HUES48 (cell line): ENCODE measurements around the gene SEL1L.
A peak's percentile ranks its signal among the peaks of the same experiment; 100 is the strongest.
"Not testable (repeated sequence)": the region's sequence is repeated elsewhere in the genome, so short reads cannot be mapped to it uniquely, and the experiment has no call there.

Experiments used
- H3K27ac ChIP-seq: one replicate; pipeline ENCODE4 v1.7.0; 2013; ENCODE audit warnings: low read depth, low read length, inconsistent platforms
- H3K27me3 ChIP-seq: 2 replicates; pipeline ENCODE4 v1.6.1; 2013; ENCODE audit warnings: mild to moderate bottlenecking, low read length; ENCODE audit not compliant: control insufficient read depth, insufficient read depth
- H3K36me3 ChIP-seq: 2 replicates; pipeline ENCODE4 v1.6.1; 2013; ENCODE audit warnings: low read length; ENCODE audit not compliant: control insufficient read depth, insufficient read depth
- H3K4me1 ChIP-seq: 2 replicates; pipeline ENCODE4 v1.6.1; 2013; ENCODE audit warnings: mild to moderate bottlenecking, low read length; ENCODE audit not compliant: control insufficient read depth, insufficient read depth
- H3K4me3 ChIP-seq: 2 replicates; pipeline ENCODE4 v1.5.1; 2013; ENCODE audit warnings: mild to moderate bottlenecking, low read depth, low read length
- H3K9ac ChIP-seq: 2 replicates; pipeline ENCODE4 v1.6.1; 2013; ENCODE audit warnings: mild to moderate bottlenecking, low read depth, low read length, moderate library complexity
- H3K9me3 ChIP-seq: 2 replicates; pipeline ENCODE4 v1.6.1; 2013; ENCODE audit warnings: low read length; ENCODE audit not compliant: control insufficient read depth, insufficient read depth

Gene SEL1L

DNA sequence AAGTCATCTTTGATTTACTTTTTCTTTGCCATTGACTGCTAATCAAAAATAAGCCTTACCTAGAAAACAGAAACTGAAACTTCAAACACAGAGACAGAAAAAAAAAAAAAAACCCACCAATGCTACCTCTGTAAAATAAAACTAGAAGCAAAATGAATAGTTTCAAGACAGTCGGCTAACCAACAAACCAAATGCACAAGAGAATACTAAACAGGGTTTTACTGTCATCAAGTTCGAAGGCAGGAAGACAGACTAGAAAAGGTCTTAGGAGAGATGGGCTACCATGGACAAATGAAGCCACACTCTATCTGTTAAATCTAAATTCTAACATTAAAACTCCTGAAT, 59.5 kb downstream of the SEL1L start:
- Histone ChIP-seq H3K4me1 (no peaks in the 10 kb centered on the region), H3K4me3 (no peak overlapping the region), H3K36me3 (peaks cover 37% of the 10 kb centered on the region), H3K27ac (no peak overlapping the region), H3K9me3 (no peaks in the 10 kb centered on the region), H3K9ac (no peak overlapping the region), H3K27me3 (no peaks in the 10 kb centered on the region)

DNA sequence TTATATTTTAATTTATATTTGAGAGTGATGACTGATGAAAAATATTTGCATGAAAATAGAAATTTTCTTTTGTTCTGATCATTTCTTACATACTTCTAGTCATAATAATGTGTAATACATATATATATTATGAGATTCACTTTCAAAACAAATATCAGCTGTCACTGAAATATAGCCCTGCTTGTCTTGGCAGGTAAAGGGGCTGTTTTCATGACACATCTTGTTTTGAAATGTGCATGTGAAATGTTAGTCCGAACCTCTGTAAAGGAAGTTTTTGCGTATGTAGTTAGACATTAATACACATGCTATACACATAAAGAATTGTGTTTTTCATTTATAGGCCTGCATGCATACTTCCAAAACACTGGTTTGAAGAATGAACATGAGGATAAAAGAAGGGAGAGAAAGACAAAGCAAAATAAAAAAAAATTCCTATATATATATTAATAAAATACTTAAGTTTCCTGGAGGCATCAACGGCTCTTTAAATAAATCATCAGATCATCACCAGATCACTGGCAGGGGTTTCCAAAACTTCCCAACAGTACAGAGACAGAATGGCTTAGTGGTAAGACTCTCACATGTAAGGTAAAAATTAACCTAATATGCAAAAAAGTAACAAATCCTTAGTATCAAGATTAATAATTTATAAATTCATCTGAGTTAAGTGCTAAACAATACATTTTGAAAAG, 60.1 kb downstream of the SEL1L start:
- peaks cover 32% of the 10 kb centered on the region for H3K36me3 ChIP-seq
- no peak overlapping the region for H3K9ac ChIP-seq
- no peaks in the 10 kb centered on the region for H3K27me3 ChIP-seq
- H3K27ac ChIP-seq, result no peak overlapping the region
- no peak overlapping the region for H3K4me3 ChIP-seq
- no peaks in the 10 kb centered on the region for H3K9me3 ChIP-seq
- H3K4me1 ChIP-seq, result no peaks in the 10 kb centered on the region

DNA sequence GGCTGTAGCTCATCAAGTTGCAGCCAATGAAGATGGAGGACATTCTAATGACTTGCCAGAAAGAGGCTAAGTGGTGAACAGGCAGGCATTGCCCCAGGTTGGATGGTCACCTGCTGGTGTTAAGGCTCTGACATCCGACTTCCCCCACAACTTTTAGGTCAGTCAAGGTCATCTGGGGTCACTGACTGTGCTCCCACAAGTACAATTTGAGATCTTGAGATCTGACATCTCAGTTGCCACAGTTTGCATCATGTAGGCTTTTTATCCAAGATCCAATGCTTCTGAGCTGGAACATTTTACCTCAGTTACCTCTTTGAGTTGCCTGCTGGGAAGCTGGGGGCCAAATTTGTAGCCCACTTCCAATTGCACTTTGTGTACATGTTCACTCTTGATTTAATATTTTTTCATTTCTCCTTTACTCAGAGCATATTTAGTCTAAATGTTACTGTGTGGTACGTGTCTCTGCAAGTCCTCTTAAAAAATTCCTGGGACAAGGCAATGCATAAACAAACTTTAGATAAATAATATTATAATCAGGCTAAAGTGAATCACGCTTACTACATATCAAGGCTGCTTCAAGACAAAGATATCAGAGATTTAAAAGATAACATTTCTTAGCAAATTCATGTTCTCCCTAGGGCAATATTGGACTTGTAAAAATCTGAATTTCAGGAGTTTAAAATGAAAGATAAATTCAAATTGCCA, 61.4 kb downstream of the SEL1L start:
- H3K9ac ChIP-seq, result no peak overlapping the region
- no peaks in the 10 kb centered on the region for H3K4me1 ChIP-seq
- no peaks in the 10 kb centered on the region for H3K27me3 ChIP-seq
- no peak overlapping the region for H3K4me3 ChIP-seq
- H3K27ac ChIP-seq, result no peak overlapping the region
- peaks cover 22% of the 10 kb centered on the region for H3K36me3 ChIP-seq
- no peaks in the 10 kb centered on the region for H3K9me3 ChIP-seq

DNA sequence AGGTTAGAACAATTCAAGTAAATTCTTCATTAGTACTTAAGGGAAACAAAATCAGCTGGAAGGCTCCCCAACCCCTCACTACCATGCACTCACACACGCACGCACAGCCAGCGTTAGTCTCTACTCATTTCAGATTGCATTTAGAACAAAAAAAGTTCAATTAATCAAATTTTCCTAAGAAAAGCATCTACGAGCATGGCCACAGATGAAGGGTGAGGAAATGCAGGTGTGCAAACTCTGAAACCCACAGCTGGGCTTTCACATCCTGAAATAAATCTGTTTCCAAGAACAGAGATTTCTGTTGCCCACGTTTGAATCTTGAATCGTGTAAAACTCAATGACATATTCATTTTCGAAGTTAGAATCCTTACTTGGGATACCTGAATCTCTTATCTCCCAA, 62.6 kb downstream of the SEL1L start:
- H3K27ac ChIP-seq, result no peak overlapping the region
- H3K4me3 ChIP-seq, result no peak overlapping the region
- no peak overlapping the region for H3K9ac ChIP-seq
- peaks cover 11% of the 10 kb centered on the region for H3K36me3 ChIP-seq
- no peaks in the 10 kb centered on the region for H3K9me3 ChIP-seq
- no peaks in the 10 kb centered on the region for H3K27me3 ChIP-seq
- H3K4me1 ChIP-seq, result no peaks in the 10 kb centered on the region

DNA sequence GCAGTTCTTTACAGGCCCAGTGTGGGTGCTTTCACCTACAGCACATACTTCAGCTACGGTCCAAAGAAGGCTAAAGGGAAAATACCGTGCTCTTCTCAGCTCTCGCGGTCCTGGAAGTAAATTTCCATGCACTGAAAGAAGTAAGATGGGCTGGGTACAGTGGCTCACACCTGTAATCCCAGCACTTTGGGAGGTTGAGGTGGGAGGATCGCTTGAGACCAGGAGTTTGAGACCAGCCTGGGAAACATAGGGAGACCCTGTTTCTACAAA, 63.2 kb downstream of the SEL1L start:
- H3K27me3 ChIP-seq, H3K9me3 ChIP-seq, H3K4me1 ChIP-seq, H3K36me3 ChIP-seq, H3K4me3 ChIP-seq, H3K9ac ChIP-seq, H3K27ac ChIP-seq: not testable (repeated sequence)

DNA sequence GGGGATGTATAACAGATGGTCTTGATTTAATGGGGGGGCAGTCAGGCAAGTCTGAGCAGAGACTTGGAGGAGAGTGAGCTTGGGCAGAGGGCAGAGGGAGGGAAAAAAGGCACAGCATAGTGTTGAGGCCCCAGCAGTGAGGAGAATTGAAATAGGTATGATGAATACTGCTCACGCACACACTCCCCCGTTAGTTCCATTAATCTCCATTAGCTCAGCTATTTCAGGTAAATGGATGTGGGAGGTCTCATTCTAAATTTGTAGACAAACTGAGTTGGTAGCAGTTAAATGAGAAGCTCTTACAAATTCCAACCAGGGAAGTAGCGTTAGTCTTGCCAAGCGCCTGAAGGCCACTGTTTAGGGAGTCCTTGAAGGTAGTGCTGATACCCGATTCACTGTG, 66.8 kb downstream of the SEL1L start:
- H3K9ac ChIP-seq, result no peak overlapping the region
- no peaks in the 10 kb centered on the region for H3K9me3 ChIP-seq
- no peak overlapping the region for H3K27ac ChIP-seq

DNA sequence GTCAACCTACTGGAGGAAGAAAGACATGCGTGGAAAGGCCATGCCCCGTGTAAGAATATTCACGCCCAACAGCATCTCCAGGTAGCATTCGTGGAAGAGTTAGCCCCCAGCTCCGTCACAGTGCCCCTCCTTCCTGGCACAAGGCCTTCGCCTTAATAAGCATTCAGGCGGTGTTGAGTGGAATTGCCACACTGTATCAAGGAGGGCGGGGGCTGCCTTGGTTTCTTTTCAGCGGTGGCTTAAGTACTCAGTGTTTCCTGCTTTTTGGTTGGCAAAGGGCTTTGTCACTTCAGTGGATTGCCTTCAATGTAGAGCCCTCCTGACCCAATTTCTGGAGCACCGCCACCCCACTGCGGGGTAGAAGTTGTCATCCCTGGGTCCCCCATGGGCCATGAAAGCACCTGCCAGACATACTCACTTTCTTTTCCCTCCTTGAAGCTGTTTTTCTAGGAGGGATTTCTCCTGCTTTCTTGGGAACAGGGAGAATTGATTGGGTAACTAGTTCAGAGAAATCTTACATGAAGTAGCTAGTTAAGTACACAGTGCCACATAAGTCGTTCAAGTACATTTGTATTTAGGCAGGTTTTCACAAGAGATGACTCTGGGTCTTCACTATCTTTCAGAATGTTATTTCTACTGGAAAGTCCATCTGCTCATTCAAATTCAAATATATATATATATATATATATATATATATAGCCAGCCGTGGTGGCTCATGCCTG, 68.0 kb downstream of the SEL1L start:
- H3K9me3 ChIP-seq, result no peaks in the 10 kb centered on the region
- no peak overlapping the region for H3K4me3 ChIP-seq
- H3K27me3 ChIP-seq, result no peaks in the 10 kb centered on the region
- no peak overlapping the region for H3K27ac ChIP-seq
- no peaks in the 10 kb centered on the region for H3K36me3 ChIP-seq
- no peak overlapping the region for H3K9ac ChIP-seq
- no peaks in the 10 kb centered on the region for H3K4me1 ChIP-seq

More for the DNA sequence above, 66.8 kb downstream of the SEL1L start:
- no peaks in the 10 kb centered on the region for H3K27me3 ChIP-seq
- no peaks in the 10 kb centered on the region for H3K36me3 ChIP-seq
- no peak overlapping the region for H3K4me3 ChIP-seq
- no peaks in the 10 kb centered on the region for H3K4me1 ChIP-seq

DNA sequence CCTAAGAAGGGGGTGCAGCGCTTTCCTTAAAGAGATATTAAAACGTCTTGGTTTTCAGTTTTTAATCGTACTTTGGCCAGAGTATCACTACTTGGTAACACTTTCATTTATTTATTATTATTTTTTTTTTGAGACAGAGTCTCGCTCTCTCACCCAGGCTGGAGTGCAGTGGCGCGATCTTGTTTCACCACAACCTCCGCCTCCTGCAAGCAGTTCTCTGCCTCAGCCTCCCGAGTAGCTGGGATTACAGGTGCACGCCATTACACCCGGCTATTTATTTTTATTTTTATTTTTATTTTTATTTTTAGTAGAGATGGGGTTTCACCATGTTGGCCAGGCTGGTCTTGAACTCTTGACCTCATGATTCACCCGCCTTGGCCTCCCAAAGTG, 68.7 kb downstream of the SEL1L start:
- H3K4me1 ChIP-seq, H3K9me3 ChIP-seq, H3K27me3 ChIP-seq, H3K9ac ChIP-seq, H3K36me3 ChIP-seq, H3K27ac ChIP-seq: not testable (repeated sequence)
- H3K4me3 ChIP-seq, result peak overlapping the region; percentile 57

DNA sequence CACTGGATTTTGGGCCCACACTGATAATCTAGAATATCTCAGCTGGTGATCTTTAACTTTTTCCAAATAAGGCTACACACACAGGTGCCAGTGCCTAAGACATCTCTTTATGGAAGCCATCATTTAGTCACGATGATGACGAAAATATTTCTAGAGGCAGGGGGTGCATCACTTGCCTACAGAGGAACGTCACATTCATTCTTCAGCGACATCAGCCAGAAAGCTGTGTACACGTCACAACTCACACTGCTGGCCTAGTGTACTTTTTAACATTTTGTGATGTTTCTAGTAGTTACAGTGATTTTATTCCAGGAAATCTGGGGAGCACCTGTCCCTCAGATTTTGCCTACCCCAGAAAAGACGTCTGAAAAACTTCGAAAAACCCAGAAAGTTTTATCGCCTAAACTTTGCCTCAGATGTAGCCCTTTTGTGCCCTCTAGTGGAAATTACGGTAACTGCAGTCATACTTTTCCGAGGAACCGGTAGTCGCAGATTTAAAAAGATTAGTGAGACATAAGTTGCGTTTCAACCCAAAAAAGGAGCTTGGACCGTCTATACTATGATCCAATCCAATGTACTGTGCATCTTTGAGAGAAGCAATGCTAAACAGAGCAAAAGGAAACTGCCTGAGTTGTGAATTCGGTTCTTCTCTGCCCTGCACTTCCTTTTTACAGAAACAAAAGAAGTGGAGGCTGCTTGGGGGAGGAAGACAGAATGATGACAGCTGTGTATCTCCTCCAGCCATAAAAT, 69.2 kb downstream of the SEL1L start:
- H3K4me1 ChIP-seq, result no peaks in the 10 kb centered on the region
- H3K27ac ChIP-seq, result no peak overlapping the region
- no peaks in the 10 kb centered on the region for H3K9me3 ChIP-seq
- no peaks in the 10 kb centered on the region for H3K27me3 ChIP-seq
- H3K4me3 ChIP-seq, result peak overlapping the region; percentile 57
- H3K9ac ChIP-seq, result peak overlapping the region; percentile 47; the same call in 1 of the 2 replicates
- no peaks in the 10 kb centered on the region for H3K36me3 ChIP-seq

DNA sequence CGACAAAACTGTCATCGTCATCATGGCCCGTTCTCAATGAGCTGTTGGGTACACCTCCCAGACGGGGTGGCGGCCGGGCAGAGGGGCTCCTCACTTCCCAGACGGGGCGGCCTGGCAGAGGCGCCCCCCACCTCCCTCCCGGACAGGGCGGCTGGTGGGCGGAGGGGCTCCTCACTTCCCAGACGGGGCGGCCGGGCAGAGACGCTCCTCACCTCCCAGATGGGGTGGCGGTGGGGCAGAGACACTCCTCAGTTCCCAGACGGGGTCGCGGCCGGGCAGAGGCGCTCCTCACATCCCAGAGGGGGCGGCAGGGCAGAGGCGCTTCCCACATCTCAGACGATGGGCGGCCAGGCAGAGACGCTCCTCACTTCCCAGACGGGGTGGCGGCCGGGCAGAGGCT, 71.3 kb downstream of the SEL1L start:
- not testable (repeated sequence) for H3K9ac ChIP-seq, H3K27me3 ChIP-seq, H3K9me3 ChIP-seq, H3K36me3 ChIP-seq, H3K4me3 ChIP-seq, H3K4me1 ChIP-seq, H3K27ac ChIP-seq

DNA sequence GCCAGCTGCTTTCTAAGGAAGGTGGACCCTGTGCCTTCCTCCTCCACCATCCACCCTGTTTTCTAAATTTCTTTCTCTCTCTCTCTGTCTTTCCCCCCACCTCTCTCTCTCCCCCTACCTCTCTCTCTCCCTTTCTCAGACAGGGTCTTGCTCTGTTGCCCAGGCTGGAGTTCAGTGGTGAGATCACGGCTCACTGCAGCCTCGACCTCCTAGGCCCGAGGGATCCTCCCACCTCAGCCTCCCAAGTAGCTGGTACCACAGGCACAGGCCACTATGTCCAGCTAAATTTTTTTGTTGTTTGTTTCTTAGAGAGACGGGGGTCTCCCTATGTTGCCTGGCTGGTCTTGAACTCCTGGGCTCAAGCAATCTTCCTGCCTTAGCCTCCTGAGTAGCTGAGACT, 73.7 kb downstream of the SEL1L start:
- no peaks in the 10 kb centered on the region for H3K27me3 ChIP-seq
- H3K36me3 ChIP-seq, result no peaks in the 10 kb centered on the region
- H3K4me3 ChIP-seq, result no peak overlapping the region
- H3K4me1 ChIP-seq, result no peaks in the 10 kb centered on the region
- H3K9me3 ChIP-seq, result no peaks in the 10 kb centered on the region
- H3K9ac ChIP-seq, result no peak overlapping the region
- H3K27ac ChIP-seq, result no peak overlapping the region
